K562 (cell line): ENCODE results near the gene ELF1. TPM values are rescaled to one million over a fixed set of nuclear protein-coding genes. Genes with fewer than 3 reads are reported as not detected.

Source experiments
- ATAC-seq: fragments of 200-7000 bp; cut with Tn5 transposase; 3 replicates; pipeline ENCODE4 v1.9.1; 2020; ENCODE audit warnings: moderate library complexity
- BruUV-seq: library from RNA; stranded (reverse); fragments of 400-500 nt; replicated peaks from 2 replicates; lab custom pipeline; 2021; lab: Mats Ljungman, UMichigan
- CTCF ChIA-PET: fragments of 300-600 bp; formaldehyde crosslinking; extraction: SDS; loops from one replicate; lab custom pipeline; 2021; ENCODE audit warnings: low intra/inter-chr PET ratio; lab: Yijun Ruan, JAX
- POLR2A ChIA-PET: fragments of 300-600, 350-650 bp; sonication (Branson Sonifier 250); formaldehyde crosslinking; extraction: SDS; loops from one replicate; lab custom pipeline; 2021; ENCODE audit warnings: antibody characterized with exemption, inconsistent platforms; lab: Yijun Ruan, JAX
- DNase-seq, 4 experiments: peaks; one replicate each; pipeline versions ENCODE4 v3.0.0 to v3.0.0-alpha.2; 2011 to 2018; ENCODE audit warnings: low spot score in 3 of 4, mixed read lengths in 3 of 4; ENCODE audit errors: extremely low read depth in 1 of 4
- FAIRE-seq: peaks from 2 replicates; lab custom pipeline; 2011; peaks lifted over from hg19 to GRCh38; lab: Jason Lieb, UNC
- H2AFZ ChIP-seq: 2 replicates; pipeline ENCODE4 v1.6.0; 2011; ENCODE audit warnings: low read depth, low read length, control low read depth, inconsistent platforms
- H3K27ac ChIP-seq: fragments of 200-600 bp; 3 replicates; pipeline ENCODE4 v1.8.0; 2011; ENCODE audit warnings: low read depth, mild to moderate bottlenecking, control low read depth, inconsistent platforms, low read length, moderate library complexity, mixed read lengths; ENCODE audit errors: extremely low read depth
- H3K27me3 ChIP-seq, 2 experiments: fragments of 300-600 bp in 1 of 2; 2 replicates in 1 of 2; 3 replicates in 1 of 2; pipeline versions ENCODE4 v1.6.0 to v1.8.0; 2011; ENCODE audit warnings: inconsistent platforms in 2 of 2, low read length in 2 of 2, mild to moderate bottlenecking in 1 of 2, mixed read lengths in 1 of 2, moderate library complexity in 1 of 2; ENCODE audit not compliant: control insufficient read depth in 2 of 2, insufficient read depth in 2 of 2
- H3K36me3 ChIP-seq: fragments of 300-600 bp; 3 replicates; pipeline ENCODE4 v1.8.0; 2011; ENCODE audit warnings: mild to moderate bottlenecking, low read length, inconsistent platforms; ENCODE audit not compliant: control insufficient read depth, insufficient read depth
- H3K4me1 ChIP-seq, 2 experiments: fragments of 200-600 bp in 1 of 2; replicated peaks in 1 of 2; 2 replicates in 1 of 2; 3 replicates in 1 of 2; pipeline versions ENCODE4 v1.5.1 to v1.8.0; 2011; ENCODE audit warnings: inconsistent platforms in 2 of 2, low read length in 2 of 2, mild to moderate bottlenecking in 1 of 2, mixed read lengths in 1 of 2, moderate library complexity in 1 of 2; ENCODE audit not compliant: control insufficient read depth in 2 of 2, insufficient read depth in 2 of 2
- H3K4me2 ChIP-seq: 2 replicates; pipeline ENCODE4 v1.6.1; 2011; ENCODE audit warnings: low read length, control low read depth, inconsistent platforms, mixed read lengths; ENCODE audit not compliant: insufficient read depth
- H3K4me3 ChIP-seq: fragments of 200-600 bp; sonication (generic), shearing (Covaris generic); 2 replicates; pipeline ENCODE4 v1.5.1; 2016; ENCODE audit warnings: control low read depth, inconsistent platforms
- H3K79me2 ChIP-seq: fragments of 200-600 bp; 3 replicates; pipeline ENCODE4 v1.8.0; 2011; ENCODE audit warnings: low read length, inconsistent platforms; ENCODE audit not compliant: control insufficient read depth, insufficient read depth
- H3K9ac ChIP-seq, 2 experiments: 2 replicates each; pipeline versions ENCODE4 v1.6.0 to v1.6.1; 2011; ENCODE audit warnings: low read depth in 2 of 2, low read length in 2 of 2, control low read depth in 1 of 2, inconsistent platforms in 1 of 2, mild to moderate bottlenecking in 1 of 2, mixed read lengths in 1 of 2; ENCODE audit not compliant: insufficient read depth in 1 of 2
- H3K9me1 ChIP-seq: one replicate; pipeline ENCODE4 v1.6.0; 2011; ENCODE audit warnings: inconsistent platforms, mild to moderate bottlenecking, low read length, moderate library complexity; ENCODE audit not compliant: control insufficient read depth, insufficient read depth
- H3K9me3 ChIP-seq: replicated peaks from 2 replicates; pipeline ENCODE4 v1.5.1; 2011; ENCODE audit warnings: low read depth, low read length, inconsistent platforms; ENCODE audit not compliant: control insufficient read depth, insufficient read depth
- H4K20me1 ChIP-seq: replicated peaks from 2 replicates; pipeline ENCODE4 v1.6.1; 2011; ENCODE audit warnings: low read length, inconsistent platforms, mixed read lengths; ENCODE audit not compliant: control insufficient read depth, insufficient read depth
- CBFA2T3 ChIP-seq: fragments of 450-650 bp; IDR thresholded peaks from 2 replicates; pipeline ENCODE4 v1.6.1; 2017
- CTBP1 ChIP-seq: fragments of 450-650 bp; IDR thresholded peaks from 2 replicates; pipeline ENCODE4 v1.6.1; 2016; ENCODE audit warnings: borderline replicate concordance
- JUN ChIP-seq, 2 experiments: sonication (generic) in 1 of 2; formaldehyde crosslinking in 1 of 2; IDR thresholded peaks; 2 replicates each; pipeline versions ENCODE4 v1.6.1 to v1.8.0; 2012 to 2022; ENCODE audit warnings: borderline replicate concordance in 2 of 2, mild to moderate bottlenecking in 2 of 2, improper control_type of control experiment in 1 of 2, low read depth in 1 of 2, low read length in 1 of 2, missing genetic modification reagents in 1 of 2
- STAT6 ChIP-seq: sonication (generic); formaldehyde crosslinking; IDR thresholded peaks from 2 replicates; pipeline ENCODE4 v1.8.1; 2023; ENCODE audit warnings: mild to moderate bottlenecking, missing genetic modification reagents
- TAL1 ChIP-seq: fragments of 450-650 bp; IDR thresholded peaks from 2 replicates; pipeline ENCODE4 v1.6.1; 2016; ENCODE audit warnings: mild to moderate bottlenecking
- TCF3 ChIP-seq: sonication (generic); formaldehyde crosslinking; IDR thresholded peaks from 2 replicates; pipeline ENCODE4 v1.4.0; 2020; ENCODE audit warnings: mild to moderate bottlenecking, missing genetic modification reagents
- in situ Hi-C: fragments of 300-500 bp; cut with MboI; formaldehyde crosslinking; loops from 4 replicates; pipeline ENCODE4 v1.15.0; 2018; ENCODE audit warnings: inconsistent platforms, mixed read lengths
- intact Hi-C: fragments of 100-400 bp; cut with micrococcal nuclease; formaldehyde crosslinking; loops from 2 replicates; pipeline ENCODE4 v1.14.2; 2022
- polyA plus RNA-seq, 8 experiments: library from polyadenylated mRNA; depleted of rRNA in 4 of 8; stranded (reverse) in 5 of 8; unstranded in 3 of 8; fragments of >200 nt; fragmentation: Nextera tagmentation in 2 of 8; fragmentation: Illumina TruSeq in 1 of 8; extraction: Ambion mirVana in 2 of 8; extraction: Trizol in 1 of 8; gene quantifications; 2 replicates each; pipeline versions ENCODE4 v1.2.1 to v1.2.3, GENCODE V29; 2011 to 2014; ENCODE audit warnings: inconsistent platforms in 1 of 8, missing spikeins in 1 of 8
- total RNA-seq, 7 experiments: library from RNA; depleted of rRNA in 6 of 7; stranded (reverse); fragments of >200 nt in 6 of 7; fragmentation: Illumina TruSeq in 2 of 7; extraction: Trizol in 2 of 7; gene quantifications; 2 replicates each; pipeline versions ENCODE4 v1.2.1 to v1.2.3, GENCODE V29; 2011 to 2021; ENCODE audit warnings: low replicate concordance in 1 of 7

ELF1 gene
- total and polyA plus RNA-seq, 9 of the 15 experiments (the other 6 are each of a cell fraction or from before 2014, with no cell fraction given) = 24.7 to 54.4 (median 33.4) TPM

- TF ChIP-seq STAT6 (no peak), JUN (IDR thresholded peaks at IDR 0.05; ENCODE audit: borderline replicate concordance, low read depth, low read length) (no peak), JUN (CRISPR knock-in tag; IDR thresholded peaks at IDR 0.05; ENCODE audit: borderline replicate concordance) (no peak)
Observed at GRCh38 chr13:40927929-40928328, 91.2 kb downstream of the ELF1 start (continued).

DNA sequence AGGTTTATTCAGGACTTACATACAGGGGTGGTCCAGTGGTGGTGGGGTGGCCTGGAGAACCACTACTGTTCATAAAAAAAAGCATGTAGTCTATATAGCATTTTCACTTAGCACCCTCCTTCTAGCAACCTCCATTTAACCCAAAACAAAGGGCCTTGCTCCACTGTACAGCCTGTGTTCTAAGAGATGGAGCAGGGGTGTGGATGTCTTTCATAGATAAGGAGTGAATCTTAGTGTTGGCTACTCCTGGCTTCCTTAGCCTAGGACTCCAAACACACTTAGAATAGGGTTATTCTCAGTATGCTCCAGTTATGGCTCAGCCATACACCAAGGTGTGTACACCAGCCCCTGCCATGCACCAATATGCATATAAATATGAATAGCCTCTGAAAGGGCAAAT is 95.2 kb downstream of the ELF1 start:
- Histone ChIP-seq H3K4me1 (peaks cover 3 to 4% of the 10 kb centered on the region in 2 experiments; a peak in 4 of 5 replicates), H4K20me1 (no peaks in the 10 kb centered on the region), H3K9ac (no peak overlapping the region), H3K79me2 (no peaks in the 10 kb centered on the region), H3K4me2 (no peak overlapping the region), H2AFZ (no peak overlapping the region), H3K9me3 (no peaks in the 10 kb centered on the region), H3K9me1 (no peaks in the 10 kb centered on the region), H3K27me3 (no peaks in the 10 kb centered on the region), H3K27ac (no peak overlapping the region), H3K36me3 (no peaks in the 10 kb centered on the region), H3K4me3 (no peak overlapping the region)
- TF ChIP-seq CTBP1 (no peak), TAL1 (peak; percentile 20; the same call in 1 of the 2 replicates), CBFA2T3 (0 out of 2 replicates have a peak, but pooled peaks have one; percentile 6), TCF3 (0 out of 2 replicates have a peak, but pooled peaks have one; percentile 9)
- intact Hi-C loops = no loop called here
- ATAC-seq (peak; percentile 58), DNase-seq (peak in 2 of 4 experiments; percentile 36), FAIRE-seq (no peak)
- ChIA-PET CTCF (no interaction called here), POLR2A (interaction anchor here (1.6 kb wide), 1 partner anchor 11 kb away, joined by 4 read pairs; no protein-coding TSS in a partner anchor)
- no TSS peak for BruUV-seq
- in situ Hi-C loops = no loop called here
